ENCODE measurements around the gene KIAA1958. TPM values are rescaled to one million over a fixed set of nuclear protein-coding genes. Genes with fewer than 3 reads are reported as not detected.

The KIAA1958 gene
- total and polyA plus RNA-seq, 5 donors from 2014 or later, result 0.41 to 3.1 (median 1.3) TPM

DNA sequence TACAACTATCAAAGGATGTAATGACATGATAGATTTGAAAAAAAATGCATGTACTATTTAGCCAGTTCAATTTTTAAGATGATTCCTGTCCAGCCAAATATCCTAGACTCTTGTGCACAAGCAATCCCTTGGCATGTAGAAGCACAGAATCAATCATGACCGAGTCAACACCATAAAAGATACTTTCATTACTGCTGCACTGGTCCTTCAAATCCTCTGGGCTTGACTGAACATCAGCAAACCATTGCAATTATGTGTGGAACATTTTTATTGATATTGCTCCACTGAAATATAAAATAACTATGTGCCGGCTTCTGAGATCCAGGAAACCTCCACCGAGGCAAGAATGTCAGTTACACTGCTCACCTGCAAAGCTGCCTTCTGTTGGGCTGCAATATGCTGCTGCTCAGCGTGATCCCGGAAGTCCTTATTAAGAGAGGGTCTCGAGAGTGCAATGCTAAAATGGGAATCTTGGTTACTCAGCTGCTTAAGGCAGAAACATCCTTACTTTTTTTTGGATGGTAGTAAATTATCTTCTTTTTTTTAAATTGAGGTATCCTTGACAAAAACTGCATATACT is 202.6 kb downstream of the KIAA1958 start:
- H3K9me3 ChIP-seq (ENCODE audit: control insufficient read depth in 2 of 2, low read length in 2 of 2), result no peaks in the 10 kb centered on the region
- peaks cover 59% of the 10 kb centered on the region for H3K36me3 Mint-ChIP-seq
- DNase-seq (no peak), ATAC-seq (ENCODE audit: low read depth in 2 of 2) (no peak)
- no peaks in the 10 kb centered on the region for H3K27me3 Mint-ChIP-seq
- H3K4me1 ChIP-seq (ENCODE audit: control insufficient read depth, insufficient read depth, low read length, poor library complexity, severe bottlenecking), result no peaks in the 10 kb centered on the region
- H3K27me3 ChIP-seq (ENCODE audit: control insufficient read depth, insufficient read depth, low read length), result no peaks in the 10 kb centered on the region
- peak overlapping the region in 2 of 3 donors; percentile 38 to 62 for H3K27ac Mint-ChIP-seq
- H3K4me3 Mint-ChIP-seq, result no peak overlapping the region
- no peak overlapping the region for H3K27ac ChIP-seq (ENCODE audit: insufficient read depth, low read length, poor library complexity, severe bottlenecking)
- no peak overlapping the region for H3K4me3 ChIP-seq (ENCODE audit: low read depth, low read length)
- H3K4me1 Mint-ChIP-seq, result peaks cover 0 to 5% (median 5%) of the 10 kb centered on the region in 4 donors
- H3K36me3 ChIP-seq (ENCODE audit: control insufficient read depth, insufficient read depth, low read length), result peaks cover 60% of the 10 kb centered on the region
- H3K9me3 Mint-ChIP-seq, result no peaks in the 10 kb centered on the region

DNA sequence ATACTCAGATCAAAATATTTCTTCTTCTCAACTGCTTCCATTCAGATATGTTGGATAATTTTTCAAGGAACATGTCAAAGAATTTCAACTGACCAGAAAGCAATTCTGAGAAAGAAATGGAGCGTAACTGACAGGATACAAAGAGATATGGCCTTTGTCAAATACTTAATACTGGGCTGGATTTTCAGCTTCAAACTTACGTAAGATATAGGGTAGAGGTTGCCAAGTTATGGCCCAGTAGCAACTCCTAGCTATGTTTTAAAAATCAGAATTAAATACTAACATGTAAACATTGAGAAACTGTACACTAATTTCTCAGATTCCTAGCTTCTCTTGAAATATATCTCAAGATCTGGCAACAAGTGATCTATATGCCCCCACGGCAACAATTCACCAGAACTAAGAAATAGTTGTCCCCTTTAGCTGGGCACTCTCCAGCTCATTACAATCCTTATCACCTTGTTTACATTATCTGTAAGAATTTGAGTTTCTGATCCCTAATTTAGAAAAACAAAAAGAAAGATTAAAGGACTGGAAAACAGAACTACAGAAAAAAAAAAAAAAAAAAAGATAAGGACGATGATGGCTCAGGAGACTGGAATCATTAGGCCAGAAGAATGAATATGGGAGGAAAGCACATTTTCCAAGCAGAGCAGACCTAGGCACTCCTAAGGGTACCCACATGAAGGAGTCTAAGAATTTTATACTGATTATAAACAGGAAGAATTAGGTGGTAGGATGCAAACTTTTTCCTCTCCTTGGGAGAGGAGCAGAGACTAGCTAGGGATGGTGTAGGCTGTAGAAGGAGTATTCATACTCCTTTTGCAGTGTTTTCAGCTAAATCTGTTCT is 208.3 kb downstream of the KIAA1958 start:
- ATAC-seq (ENCODE audit: low read depth in 2 of 2) (no peak), DNase-seq (no peak)
- Histone ChIP-seq H3K4me1 (ENCODE audit: control insufficient read depth, insufficient read depth, low read length, poor library complexity, severe bottlenecking) (peaks cover 9% of the 10 kb centered on the region), H3K4me3 (ENCODE audit: low read depth, low read length) (no peak overlapping the region), H3K27me3 (ENCODE audit: control insufficient read depth, insufficient read depth, low read length) (no peaks in the 10 kb centered on the region), H3K9me3 (ENCODE audit: control insufficient read depth in 2 of 2, low read length in 2 of 2) (no peaks in the 10 kb centered on the region), H3K36me3 (ENCODE audit: control insufficient read depth, insufficient read depth, low read length) (peaks cover 44% of the 10 kb centered on the region), H3K27ac (ENCODE audit: insufficient read depth, low read length, poor library complexity, severe bottlenecking) (no peak overlapping the region)
- Mint-ChIP-seq H3K36me3 (peaks cover 42% of the 10 kb centered on the region), H3K9me3 (no peaks in the 10 kb centered on the region), H3K4me3 (no peak overlapping the region), H3K27me3 (no peaks in the 10 kb centered on the region), H3K4me1 (peaks cover 11 to 17% (median 15%) of the 10 kb centered on the region in 4 donors), H3K27ac (peak overlapping the region in 2 of 3 donors; percentile 16 to 29)

GRCh38 chr9:112696461-112696860 is 209.8 kb downstream of the KIAA1958 start:
- H3K4me3 ChIP-seq (ENCODE audit: low read depth, low read length), result no peak overlapping the region
- Mint-ChIP-seq H3K4me3 (no peak overlapping the region), H3K9me3 (no peaks in the 10 kb centered on the region), H3K4me1 (peaks cover 11 to 24% (median 12%) of the 10 kb centered on the region in 4 donors), H3K27me3 (no peaks in the 10 kb centered on the region), H3K36me3 (peaks cover 40% of the 10 kb centered on the region), H3K27ac (peak overlapping the region; percentile 58 to 67 (median 67))
- no peaks in the 10 kb centered on the region for H3K27me3 ChIP-seq (ENCODE audit: control insufficient read depth, insufficient read depth, low read length)
- ATAC-seq (ENCODE audit: low read depth in 2 of 2) (no peak), DNase-seq (no peak)
- no peak overlapping the region for H3K27ac ChIP-seq (ENCODE audit: insufficient read depth, low read length, poor library complexity, severe bottlenecking)
- peaks cover 37% of the 10 kb centered on the region for H3K36me3 ChIP-seq (ENCODE audit: control insufficient read depth, insufficient read depth, low read length)
- H3K4me1 ChIP-seq (ENCODE audit: control insufficient read depth, insufficient read depth, low read length, poor library complexity, severe bottlenecking), result peaks cover 9% of the 10 kb centered on the region
- H3K9me3 ChIP-seq (ENCODE audit: control insufficient read depth in 2 of 2, low read length in 2 of 2), result no peaks in the 10 kb centered on the region

GRCh38 chr9:112699230-112699629 is 212.6 kb downstream of the KIAA1958 start:
- H3K36me3 Mint-ChIP-seq, result peaks cover 34% of the 10 kb centered on the region
- no peaks in the 10 kb centered on the region for H3K27me3 ChIP-seq (ENCODE audit: control insufficient read depth, insufficient read depth, low read length)
- H3K27ac ChIP-seq (ENCODE audit: insufficient read depth, low read length, poor library complexity, severe bottlenecking), result no peak overlapping the region
- no peaks in the 10 kb centered on the region for H3K27me3 Mint-ChIP-seq
- H3K36me3 ChIP-seq (ENCODE audit: control insufficient read depth, insufficient read depth, low read length), result peaks cover 25% of the 10 kb centered on the region
- H3K4me3 Mint-ChIP-seq, result no peak overlapping the region
- peak in 2 of 3 donors; percentile 5 to 20 for DNase-seq
- no peak overlapping the region for H3K27ac Mint-ChIP-seq
- H3K9me3 ChIP-seq (ENCODE audit: control insufficient read depth in 2 of 2, low read length in 2 of 2), result no peaks in the 10 kb centered on the region
- no peak overlapping the region for H3K4me3 ChIP-seq (ENCODE audit: low read depth, low read length)
- H3K9me3 Mint-ChIP-seq, result no peaks in the 10 kb centered on the region
- peaks cover 9% of the 10 kb centered on the region for H3K4me1 ChIP-seq (ENCODE audit: control insufficient read depth, insufficient read depth, low read length, poor library complexity, severe bottlenecking)
- no peak for ATAC-seq (ENCODE audit: low read depth in 2 of 2)
- H3K4me1 Mint-ChIP-seq, result peaks cover 22 to 31% (median 25%) of the 10 kb centered on the region in 4 donors

DNA sequence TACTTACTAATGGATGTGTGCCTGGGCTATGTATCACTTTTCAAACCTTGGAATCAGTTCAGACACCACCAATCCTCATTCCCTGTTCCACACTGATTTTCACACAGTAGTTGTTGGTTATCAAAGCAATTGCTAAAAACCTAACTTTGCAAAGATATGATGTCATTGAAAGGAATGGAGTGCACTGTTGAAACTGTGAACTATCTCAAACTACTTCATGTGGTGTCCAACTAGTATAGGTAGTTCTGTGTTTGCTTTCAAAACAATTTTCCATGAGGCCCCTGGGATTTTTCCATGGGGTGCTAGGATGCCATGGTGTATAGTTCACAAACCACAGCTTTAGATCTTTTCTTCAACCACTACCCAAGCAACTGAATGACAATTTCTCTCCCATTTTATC is 213.5 kb downstream of the KIAA1958 start:
- Mint-ChIP-seq H3K4me3 (no peak overlapping the region), H3K9me3 (no peaks in the 10 kb centered on the region), H3K36me3 (peaks cover 31% of the 10 kb centered on the region), H3K27me3 (no peaks in the 10 kb centered on the region), H3K4me1 (peaks cover 25 to 34% (median 29%) of the 10 kb centered on the region in 4 donors), H3K27ac (no peak overlapping the region)
- Histone ChIP-seq H3K36me3 (ENCODE audit: control insufficient read depth, insufficient read depth, low read length) (peaks cover 26% of the 10 kb centered on the region), H3K27me3 (ENCODE audit: control insufficient read depth, insufficient read depth, low read length) (no peaks in the 10 kb centered on the region), H3K27ac (ENCODE audit: insufficient read depth, low read length, poor library complexity, severe bottlenecking) (no peak overlapping the region), H3K9me3 (ENCODE audit: control insufficient read depth in 2 of 2, low read length in 2 of 2) (no peaks in the 10 kb centered on the region), H3K4me3 (ENCODE audit: low read depth, low read length) (no peak overlapping the region), H3K4me1 (ENCODE audit: control insufficient read depth, insufficient read depth, low read length, poor library complexity, severe bottlenecking) (peaks cover 9% of the 10 kb centered on the region)
- no peak for ATAC-seq (ENCODE audit: low read depth in 2 of 2)
- no peak for DNase-seq

GRCh38 chr9:112703304-112703703 is 216.7 kb downstream of the KIAA1958 start:
- Histone ChIP-seq H3K9me3 (ENCODE audit: control insufficient read depth in 2 of 2, low read length in 2 of 2) (no peaks in the 10 kb centered on the region), H3K36me3 (ENCODE audit: control insufficient read depth, insufficient read depth, low read length) (peaks cover 14% of the 10 kb centered on the region), H3K27ac (ENCODE audit: insufficient read depth, low read length, poor library complexity, severe bottlenecking) (no peak overlapping the region), H3K4me1 (ENCODE audit: control insufficient read depth, insufficient read depth, low read length, poor library complexity, severe bottlenecking) (peaks cover 9% of the 10 kb centered on the region), H3K27me3 (ENCODE audit: control insufficient read depth, insufficient read depth, low read length) (no peaks in the 10 kb centered on the region), H3K4me3 (ENCODE audit: low read depth, low read length) (no peak overlapping the region)
- Mint-ChIP-seq H3K27me3 (no peaks in the 10 kb centered on the region), H3K27ac (peak overlapping the region in 1 of 3 donors; percentile 42), H3K4me3 (no peak overlapping the region), H3K36me3 (peaks cover 28% of the 10 kb centered on the region), H3K9me3 (no peaks in the 10 kb centered on the region), H3K4me1 (peaks cover 36 to 39% (median 38%) of the 10 kb centered on the region in 4 donors)
- no peak for DNase-seq
- no peak for ATAC-seq (ENCODE audit: low read depth in 2 of 2)

DNA sequence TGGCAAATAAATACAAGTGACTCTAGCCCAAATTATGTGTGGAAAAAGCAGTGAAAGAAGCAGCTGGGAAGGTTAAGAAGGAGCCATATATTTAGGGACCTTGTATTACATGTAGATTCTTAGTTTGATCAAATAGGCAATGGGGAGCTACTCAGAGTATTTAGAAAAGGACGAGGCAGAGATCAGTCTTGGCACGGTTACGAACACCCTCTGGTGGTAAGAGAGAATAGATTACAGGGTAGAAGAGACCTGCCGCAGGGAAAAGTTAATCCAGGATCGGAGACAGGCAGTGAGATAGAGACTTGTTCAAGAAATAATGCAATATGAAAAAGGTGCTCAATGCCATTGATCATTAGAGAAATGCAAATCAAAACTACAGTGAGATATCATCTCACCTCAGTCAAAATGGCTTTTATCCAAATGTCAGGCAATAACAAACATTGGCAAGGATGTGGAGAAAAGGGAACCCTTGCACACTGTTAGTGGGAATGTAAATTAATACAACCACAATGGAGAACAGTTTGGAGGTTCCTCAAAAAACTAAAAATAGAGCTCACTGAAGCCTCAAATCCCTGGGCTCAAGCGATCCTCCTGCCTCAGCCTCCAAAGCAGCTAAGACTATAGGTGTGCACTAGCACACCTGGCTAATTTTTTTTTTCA is 219.3 kb downstream of the KIAA1958 start:
- H3K4me3 ChIP-seq (ENCODE audit: low read depth, low read length), result no peak overlapping the region
- Mint-ChIP-seq H3K9me3 (no peaks in the 10 kb centered on the region), H3K36me3 (peaks cover 25% of the 10 kb centered on the region), H3K27ac (peak overlapping the region in 1 of 3 donors; percentile 44), H3K4me3 (no peak overlapping the region), H3K4me1 (peaks cover 34 to 43% (median 40%) of the 10 kb centered on the region in 4 donors), H3K27me3 (no peaks in the 10 kb centered on the region)
- no peak for DNase-seq
- H3K9me3 ChIP-seq (ENCODE audit: control insufficient read depth in 2 of 2, low read length in 2 of 2), result no peaks in the 10 kb centered on the region
- H3K4me1 ChIP-seq (ENCODE audit: control insufficient read depth, insufficient read depth, low read length, poor library complexity, severe bottlenecking), result no peaks in the 10 kb centered on the region
- H3K27ac ChIP-seq (ENCODE audit: insufficient read depth, low read length, poor library complexity, severe bottlenecking), result no peak overlapping the region
- peaks cover 24% of the 10 kb centered on the region for H3K36me3 ChIP-seq (ENCODE audit: control insufficient read depth, insufficient read depth, low read length)
- no peaks in the 10 kb centered on the region for H3K27me3 ChIP-seq (ENCODE audit: control insufficient read depth, insufficient read depth, low read length)
- no peak for ATAC-seq (ENCODE audit: low read depth in 2 of 2)
